MM.1S (cell line): ENCODE measurements around the gene C22orf15.

ENCODE experiments used
- DNase-seq: peaks from one replicate; pipeline ENCODE4 v3.0.0-alpha.2; 2015
- H2AFZ ChIP-seq: fragments of 300-600 bp; sonication (generic); 2 replicates; pipeline ENCODE4 v1.6.0; 2016; ENCODE audit warnings: antibody characterized with exemption, low read length
- H3F3A ChIP-seq: fragments of 300-600 bp; sonication (generic); 2 replicates; pipeline ENCODE4 v1.6.1; 2016; ENCODE audit warnings: mild to moderate bottlenecking, antibody characterized with exemption, low read length, moderate library complexity, mixed read lengths; ENCODE audit not compliant: insufficient read depth
- H3K27ac ChIP-seq: fragments of 300-600 bp; sonication (generic); 2 replicates; pipeline ENCODE4 v1.5.1; 2016; ENCODE audit warnings: mild to moderate bottlenecking, low read length
- H3K27me3 ChIP-seq: fragments of 300-600 bp; sonication (generic); replicated peaks from 2 replicates; pipeline ENCODE4 v1.6.0; 2016; ENCODE audit warnings: low read length; ENCODE audit not compliant: insufficient read depth
- H3K36me3 ChIP-seq: fragments of 300-600 bp; sonication (generic); replicated peaks from 2 replicates; pipeline ENCODE4 v1.6.1; 2016; ENCODE audit warnings: mild to moderate bottlenecking, low read length, mixed read lengths; ENCODE audit not compliant: insufficient read depth
- H3K4me1 ChIP-seq: fragments of 300-600 bp; sonication (generic); 2 replicates; pipeline ENCODE4 v1.6.1; 2016; ENCODE audit warnings: low read length, mixed read lengths
- H3K4me2 ChIP-seq: fragments of 300-600 bp; sonication (generic); 2 replicates; pipeline ENCODE4 v1.6.0; 2016; ENCODE audit warnings: low read depth, low read length
- H3K4me3 ChIP-seq: fragments of 300-600 bp; sonication (generic); 2 replicates; pipeline ENCODE4 v1.5.1; 2016; ENCODE audit warnings: low read length, mixed read lengths
- H3K79me2 ChIP-seq: fragments of 300-600 bp; sonication (generic); 2 replicates; pipeline ENCODE4 v1.6.1; 2016; ENCODE audit warnings: mixed run types, low read length, mixed read lengths
- H3K9ac ChIP-seq: fragments of 300-600 bp; sonication (generic); 2 replicates; pipeline ENCODE4 v1.6.1; 2016; ENCODE audit warnings: low read length, mixed read lengths
- H3K9me2 ChIP-seq: fragments of 300-600 bp; sonication (generic); replicated peaks from 2 replicates; pipeline ENCODE4 v1.6.1; 2016; ENCODE audit warnings: mild to moderate bottlenecking, low read length, mixed read lengths; ENCODE audit not compliant: insufficient read depth
- H3K9me3 ChIP-seq: fragments of 300-600 bp; sonication (generic); replicated peaks from 2 replicates; pipeline ENCODE4 v1.6.1; 2016; ENCODE audit warnings: mild to moderate bottlenecking, low read length, mixed read lengths; ENCODE audit not compliant: insufficient read depth
- H4K20me1 ChIP-seq: fragments of 300-600 bp; sonication (generic); 2 replicates; pipeline ENCODE4 v1.6.1; 2016; ENCODE audit warnings: mild to moderate bottlenecking, low read length, moderate library complexity, mixed read lengths; ENCODE audit not compliant: insufficient read depth
- CTCF ChIP-seq: fragments of 300-600 bp; sonication (generic); IDR thresholded peaks from 2 replicates; pipeline ENCODE4 v1.5.1; 2016; ENCODE audit warnings: antibody characterized with exemption, low read length, mixed read lengths
- EZH2 ChIP-seq: fragments of 300-600 bp; sonication (generic); optimal IDR thresholded peaks from 2 replicates; pipeline ENCODE3; 2017; ENCODE audit warnings: low read depth, mild to moderate bottlenecking, antibody characterized with exemption, low read length, mixed read lengths
- EZH2phosphoT487 ChIP-seq: fragments of 300-600 bp; sonication (generic); IDR thresholded peaks from 2 replicates; pipeline ENCODE4 v1.6.1; 2018; ENCODE audit warnings: antibody characterized with exemption, low read length

Gene C22orf15

GRCh38 chr22:23787600-23787896 lies 24.8 kb downstream of the C22orf15 start:
- Histone ChIP-seq H3K9me2 (no peaks in the 10 kb centered on the region), H3K9me3 (no peaks in the 10 kb centered on the region), H3K27me3 (no peaks in the 10 kb centered on the region), H3K36me3 (no peaks in the 10 kb centered on the region), H3K79me2 (peaks cover 53% of the 10 kb centered on the region), H3K4me2 (peak overlapping the region; percentile 100), H3K9ac (peak overlapping the region; percentile 99; the same call in 1 of the 2 replicates), H2AFZ (0 out of 2 replicates have a peak overlapping the region, but pooled peaks have one; percentile 65), H3K4me3 (peak overlapping the region; percentile 77), H3F3A (peaks cover 15% of the 10 kb centered on the region), H4K20me1 (no peaks in the 10 kb centered on the region), H3K4me1 (peaks cover 18% of the 10 kb centered on the region; the same call in 1 of the 2 replicates), H3K27ac (peak overlapping the region; percentile 95; the same call in 1 of the 2 replicates)
- TF ChIP-seq EZH2phosphoT487 (no peak), CTCF (no peak), EZH2 (no peak)
- no peak for DNase-seq

GRCh38 chr22:23787910-23788309 lies 25.1 kb downstream of the C22orf15 start:
- H4K20me1 ChIP-seq, result no peaks in the 10 kb centered on the region
- H3K9ac ChIP-seq, result peak overlapping the region; percentile 99; the same call in 1 of the 2 replicates
- TF ChIP-seq CTCF, result no peak
- TF ChIP-seq EZH2, result no peak
- no peak for TF ChIP-seq EZH2phosphoT487
- peaks cover 56% of the 10 kb centered on the region for H3K79me2 ChIP-seq
- peak overlapping the region; percentile 95; the same call in 1 of the 2 replicates for H3K27ac ChIP-seq
- peaks cover 15% of the 10 kb centered on the region for H3F3A ChIP-seq
- no peaks in the 10 kb centered on the region for H3K36me3 ChIP-seq
- no peaks in the 10 kb centered on the region for H3K27me3 ChIP-seq
- H3K4me3 ChIP-seq, result peak overlapping the region; percentile 77
- H3K9me3 ChIP-seq, result no peaks in the 10 kb centered on the region
- no peaks in the 10 kb centered on the region for H3K9me2 ChIP-seq
- H3K4me2 ChIP-seq, result peak overlapping the region; percentile 100
- no peak for DNase-seq
- H2AFZ ChIP-seq, result 0 out of 2 replicates have a peak overlapping the region, but pooled peaks have one; percentile 65
- H3K4me1 ChIP-seq, result peaks cover 18% of the 10 kb centered on the region; the same call in 1 of the 2 replicates

GRCh38 chr22:23789121-23789520 lies 26.3 kb downstream of the C22orf15 start:
- no peak for DNase-seq
- H3K4me2 ChIP-seq, result no peak overlapping the region
- H3K4me3 ChIP-seq, result no peak overlapping the region
- no peaks in the 10 kb centered on the region for H3K27me3 ChIP-seq
- peaks cover 18% of the 10 kb centered on the region; the same call in 1 of the 2 replicates for H3K4me1 ChIP-seq
- no peak for TF ChIP-seq EZH2
- TF ChIP-seq EZH2phosphoT487, result no peak
- TF ChIP-seq CTCF, result no peak
- H3K9me2 ChIP-seq, result no peaks in the 10 kb centered on the region
- no peak overlapping the region for H3K27ac ChIP-seq
- no peak overlapping the region for H3K9ac ChIP-seq
- no peak overlapping the region for H2AFZ ChIP-seq
- H3K9me3 ChIP-seq, result no peaks in the 10 kb centered on the region
- peaks cover 15% of the 10 kb centered on the region for H3F3A ChIP-seq
- H4K20me1 ChIP-seq, result no peaks in the 10 kb centered on the region
- H3K79me2 ChIP-seq, result peaks cover 62% of the 10 kb centered on the region
- peaks cover 6% of the 10 kb centered on the region; the same call in 1 of the 2 replicates for H3K36me3 ChIP-seq
